Measurements from ENCODE around the gene RBAK. TPM values are rescaled to one million over a fixed set of nuclear protein-coding genes. Genes with fewer than 3 reads are reported as not detected.
"Not testable (repeated sequence)": the region's sequence is repeated elsewhere in the genome, so short reads cannot be mapped to it uniquely, and the experiment has no call there.

Gene RBAK
- total and polyA plus RNA-seq, 2 of the 4 experiments (the other 2 are of a cell fraction), result 2.8 to 8.1 TPM

GRCh38 chr7:5047127-5047526, 1.5 kb downstream of the RBAK start:
- H3K27ac ChIP-seq (ENCODE audit: insufficient read depth, low read length); H3K56ac ChIP-seq (ENCODE audit: extremely low read depth, insufficient read depth, low read length); H2BK15ac ChIP-seq (ENCODE audit: low read depth, low read length); H4K20me1 ChIP-seq (ENCODE audit: insufficient read depth, low read length); H3K4me1 ChIP-seq (ENCODE audit: control insufficient read depth, insufficient read depth, low read length); H3K27me3 ChIP-seq (ENCODE audit: control insufficient read depth, insufficient read depth, low read length); H3K23ac ChIP-seq (ENCODE audit: low read depth, low read length); H4K91ac ChIP-seq (ENCODE audit: insufficient read depth, low read depth, low read length); DNase-seq; in situ Hi-C loops (cut with MboI; ENCODE audit: low sequenced_read_pairs); H3K4ac ChIP-seq (ENCODE audit: low read depth, low read length); H3K79me1 ChIP-seq (ENCODE audit: low read depth in 1 of 2, low read length in 2 of 2); H2AK5ac ChIP-seq (ENCODE audit: low read depth, low read length); H3K14ac ChIP-seq (replicated peaks; ENCODE audit: low read depth, low read length); H2BK5ac ChIP-seq (ENCODE audit: low read depth, low read length, poor library complexity, severe bottlenecking); POLR2A ChIA-PET (ENCODE audit: unreplicated experiment); H3K9ac ChIP-seq (ENCODE audit: low read depth, low read length); H3K9me1 ChIP-seq (ENCODE audit: insufficient read depth, low read length); H2BK120ac ChIP-seq (ENCODE audit: low read depth, low read length); intact Hi-C loops (cut with micrococcal nuclease); ATAC-seq (ENCODE audit: low read depth); H3K4me2 ChIP-seq (ENCODE audit: low read depth, low read length); CTCF ChIA-PET; H3K18ac ChIP-seq (ENCODE audit: low read depth, low read length); H3K9me3 ChIP-seq (ENCODE audit: control insufficient read depth, insufficient read depth, low read length); H4K5ac ChIP-seq (ENCODE audit: low read depth, low read length); dilution Hi-C loops (cut with HindIII; ENCODE audit: low sequenced_read_pairs, unreplicated experiment); BruUV-seq (replicated peaks); H4K8ac ChIP-seq (ENCODE audit: low read depth in 2 of 2, low read length in 2 of 2); H2BK20ac ChIP-seq (ENCODE audit: low read depth, low read length); H3K4me3 ChIP-seq (ENCODE audit: insufficient read depth, low read depth, low read length); H2AK9ac ChIP-seq (replicated peaks; ENCODE audit: low read depth, low read length, poor library complexity); H2AFZ ChIP-seq (replicated peaks; ENCODE audit: low read length, poor library complexity): not testable (repeated sequence)
- peaks cover 15% of the 10 kb centered on the region for H3K36me3 ChIP-seq (ENCODE audit: control insufficient read depth, insufficient read depth, low read length)
- WGBS, 2 experiments (ENCODE audit: extremely low coverage in 2 of 2, insufficient read length in 1 of 2), result no CpG with 5 or more reads among the region's 2 CpGs

Measured in IMR-90 (cell line).